Measurements from ENCODE around the gene LRMDA.

GRCh38 chr10:76066457-76066856 is 635.0 kb downstream of the LRMDA start:
- TF ChIP-seq CTCF (IDR thresholded peaks at IDR 0.05) (no peak), POLR2AphosphoS5 (IDR thresholded peaks at IDR 0.05) (no peak), POLR2A (IDR thresholded peaks at IDR 0.05) (no peak), EP300 (IDR thresholded peaks at IDR 0.05) (no peak)

All from sigmoid colon (tissue), 4 donors.